ENCODE results near the gene COQ8A. TPM values are rescaled to one million over a fixed set of nuclear protein-coding genes. Genes with fewer than 3 reads are reported as not detected.

COQ8A gene
- total RNA-seq, 1 experiment from 2014 or later = 35.3 TPM

DNA sequence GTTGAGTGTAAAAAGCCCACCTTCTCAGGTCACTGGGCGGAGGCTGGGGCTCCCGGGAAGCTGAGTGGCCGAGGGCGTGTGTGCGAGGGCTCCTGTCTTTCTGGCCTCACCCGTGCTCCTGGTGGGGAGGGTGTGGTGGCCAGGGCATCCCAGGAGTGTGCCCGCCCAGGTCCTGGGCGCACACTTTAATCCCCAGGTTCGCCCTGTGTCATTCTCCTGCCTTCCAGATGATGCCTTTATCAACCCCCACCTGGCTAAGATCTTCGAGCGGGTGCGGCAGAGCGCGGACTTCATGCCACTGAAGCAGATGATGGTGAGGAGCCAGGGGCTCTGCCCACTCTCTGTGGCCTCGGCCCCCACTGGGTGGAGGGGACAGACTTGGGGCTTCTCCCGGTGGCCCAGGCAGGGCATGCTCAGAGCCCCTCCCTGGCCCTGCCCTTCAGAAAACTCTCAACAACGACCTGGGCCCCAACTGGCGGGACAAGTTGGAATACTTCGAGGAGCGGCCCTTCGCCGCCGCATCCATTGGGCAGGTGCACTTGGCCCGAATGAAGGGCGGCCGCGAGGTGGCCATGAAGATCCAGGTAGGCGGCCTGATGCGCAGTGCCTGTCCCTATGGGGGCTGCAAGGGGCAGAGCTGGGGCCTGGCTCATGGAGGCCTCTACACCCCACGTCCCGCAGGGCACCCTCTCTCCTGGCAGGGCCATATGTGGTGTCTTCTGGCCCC, 42.5 kb downstream of the COQ8A start:
- no peak overlapping the region for H3K27ac ChIP-seq (ENCODE audit: low read depth, low read length)
- H2AFZ ChIP-seq (ENCODE audit: low read depth, low read length, poor library complexity, severe bottlenecking) = no peak overlapping the region
- intact Hi-C loops (cut with micrococcal nuclease) = no loop called here
- CTCF ChIA-PET = no interaction called here
- ATAC-seq = no peak
- TF ChIP-seq, protein P1, sequence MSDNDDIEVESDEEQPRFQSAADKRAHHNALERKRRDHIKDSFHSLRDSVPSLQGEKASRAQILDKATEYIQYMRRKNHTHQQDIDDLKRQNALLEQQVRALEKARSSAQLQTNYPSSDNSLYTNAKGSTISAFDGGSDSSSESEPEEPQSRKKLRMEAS (IDR thresholded peaks at IDR 0.05) = no peak
- no peak for TF ChIP-seq JUND (IDR thresholded peaks at IDR 0.05)
- TF ChIP-seq EGR1 (IDR thresholded peaks at IDR 0.05; ENCODE audit: low read depth) = no peak
- no peak for TF ChIP-seq ATF3 (IDR thresholded peaks at IDR 0.05)
- TF ChIP-seq, protein P2, sequence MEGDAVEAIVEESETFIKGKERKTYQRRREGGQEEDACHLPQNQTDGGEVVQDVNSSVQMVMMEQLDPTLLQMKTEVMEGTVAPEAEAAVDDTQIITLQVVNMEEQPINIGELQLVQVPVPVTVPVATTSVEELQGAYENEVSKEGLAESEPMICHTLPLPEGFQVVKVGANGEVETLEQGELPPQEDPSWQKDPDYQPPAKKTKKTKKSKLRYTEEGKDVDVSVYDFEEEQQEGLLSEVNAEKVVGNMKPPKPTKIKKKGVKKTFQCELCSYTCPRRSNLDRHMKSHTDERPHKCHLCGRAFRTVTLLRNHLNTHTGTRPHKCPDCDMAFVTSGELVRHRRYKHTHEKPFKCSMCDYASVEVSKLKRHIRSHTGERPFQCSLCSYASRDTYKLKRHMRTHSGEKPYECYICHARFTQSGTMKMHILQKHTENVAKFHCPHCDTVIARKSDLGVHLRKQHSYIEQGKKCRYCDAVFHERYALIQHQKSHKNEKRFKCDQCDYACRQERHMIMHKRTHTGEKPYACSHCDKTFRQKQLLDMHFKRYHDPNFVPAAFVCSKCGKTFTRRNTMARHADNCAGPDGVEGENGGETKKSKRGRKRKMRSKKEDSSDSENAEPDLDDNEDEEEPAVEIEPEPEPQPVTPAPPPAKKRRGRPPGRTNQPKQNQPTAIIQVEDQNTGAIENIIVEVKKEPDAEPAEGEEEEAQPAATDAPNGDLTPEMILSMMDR (IDR thresholded peaks at IDR 0.05 in 2 of 3, conservative IDR thresholded peaks at IDR 0.05 in 1 of 3; ENCODE audit: borderline replicate concordance in 1 of 3, insufficient read depth in 1 of 3, low read depth in 2 of 3, low read length in 2 of 3) = no peak
- TF ChIP-seq POLR2A (IDR thresholded peaks at IDR 0.05; ENCODE audit: borderline replicate concordance, extremely low read depth, insufficient read depth, insufficient read length) = no peak
- TF ChIP-seq, protein P3, sequence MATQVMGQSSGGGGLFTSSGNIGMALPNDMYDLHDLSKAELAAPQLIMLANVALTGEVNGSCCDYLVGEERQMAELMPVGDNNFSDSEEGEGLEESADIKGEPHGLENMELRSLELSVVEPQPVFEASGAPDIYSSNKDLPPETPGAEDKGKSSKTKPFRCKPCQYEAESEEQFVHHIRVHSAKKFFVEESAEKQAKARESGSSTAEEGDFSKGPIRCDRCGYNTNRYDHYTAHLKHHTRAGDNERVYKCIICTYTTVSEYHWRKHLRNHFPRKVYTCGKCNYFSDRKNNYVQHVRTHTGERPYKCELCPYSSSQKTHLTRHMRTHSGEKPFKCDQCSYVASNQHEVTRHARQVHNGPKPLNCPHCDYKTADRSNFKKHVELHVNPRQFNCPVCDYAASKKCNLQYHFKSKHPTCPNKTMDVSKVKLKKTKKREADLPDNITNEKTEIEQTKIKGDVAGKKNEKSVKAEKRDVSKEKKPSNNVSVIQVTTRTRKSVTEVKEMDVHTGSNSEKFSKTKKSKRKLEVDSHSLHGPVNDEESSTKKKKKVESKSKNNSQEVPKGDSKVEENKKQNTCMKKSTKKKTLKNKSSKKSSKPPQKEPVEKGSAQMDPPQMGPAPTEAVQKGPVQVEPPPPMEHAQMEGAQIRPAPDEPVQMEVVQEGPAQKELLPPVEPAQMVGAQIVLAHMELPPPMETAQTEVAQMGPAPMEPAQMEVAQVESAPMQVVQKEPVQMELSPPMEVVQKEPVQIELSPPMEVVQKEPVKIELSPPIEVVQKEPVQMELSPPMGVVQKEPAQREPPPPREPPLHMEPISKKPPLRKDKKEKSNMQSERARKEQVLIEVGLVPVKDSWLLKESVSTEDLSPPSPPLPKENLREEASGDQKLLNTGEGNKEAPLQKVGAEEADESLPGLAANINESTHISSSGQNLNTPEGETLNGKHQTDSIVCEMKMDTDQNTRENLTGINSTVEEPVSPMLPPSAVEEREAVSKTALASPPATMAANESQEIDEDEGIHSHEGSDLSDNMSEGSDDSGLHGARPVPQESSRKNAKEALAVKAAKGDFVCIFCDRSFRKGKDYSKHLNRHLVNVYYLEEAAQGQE (IDR thresholded peaks at IDR 0.05; ENCODE audit: low read depth) = no peak
- no peaks in the 10 kb centered on the region for H4K20me1 ChIP-seq (ENCODE audit: insufficient read depth)
- no peaks in the 10 kb centered on the region for H3K9me2 ChIP-seq (ENCODE audit: insufficient read depth)
- H3K79me2 ChIP-seq (ENCODE audit: insufficient read depth, low read length) = no peaks in the 10 kb centered on the region
- no peak for DNase-seq (ENCODE audit: low read depth, low spot score)
- BruUV-seq (replicated peaks) = no TSS peak
- POLR2A ChIA-PET = no interaction called here
- H3K4me3 ChIP-seq (replicated peaks in 1 of 2; ENCODE audit: low read depth in 1 of 2, low read length in 2 of 2) = no peak overlapping the region
- RAD21 ChIA-PET (ENCODE audit: low non-redundant PET in 1 of 2, low total read pairs in 2 of 2, uncharacterized antibody in 2 of 2, unreplicated experiment in 2 of 2) = no interaction called here
- H3K4me2 ChIP-seq (ENCODE audit: low read length) = no peak overlapping the region
- no peaks in the 10 kb centered on the region for H3K4me1 ChIP-seq (ENCODE audit: control insufficient read depth in 1 of 2, insufficient read depth in 2 of 2, low read length in 2 of 2)
- H3K9me3 ChIP-seq (ENCODE audit: control insufficient read depth in 1 of 2, insufficient read depth in 1 of 2, low read depth in 1 of 2, low read length in 2 of 2) = no peaks in the 10 kb centered on the region
- H3K9ac ChIP-seq (ENCODE audit: low read length) = no peak overlapping the region
- no peaks in the 10 kb centered on the region for H3K27me3 ChIP-seq (ENCODE audit: insufficient read depth, low read length)
- no peaks in the 10 kb centered on the region for H3K36me3 ChIP-seq (ENCODE audit: control insufficient read depth in 1 of 2, insufficient read depth in 2 of 2, low read length in 2 of 2)
